Measurements from ENCODE around the gene NUBP2.

Gene NUBP2

DNA sequence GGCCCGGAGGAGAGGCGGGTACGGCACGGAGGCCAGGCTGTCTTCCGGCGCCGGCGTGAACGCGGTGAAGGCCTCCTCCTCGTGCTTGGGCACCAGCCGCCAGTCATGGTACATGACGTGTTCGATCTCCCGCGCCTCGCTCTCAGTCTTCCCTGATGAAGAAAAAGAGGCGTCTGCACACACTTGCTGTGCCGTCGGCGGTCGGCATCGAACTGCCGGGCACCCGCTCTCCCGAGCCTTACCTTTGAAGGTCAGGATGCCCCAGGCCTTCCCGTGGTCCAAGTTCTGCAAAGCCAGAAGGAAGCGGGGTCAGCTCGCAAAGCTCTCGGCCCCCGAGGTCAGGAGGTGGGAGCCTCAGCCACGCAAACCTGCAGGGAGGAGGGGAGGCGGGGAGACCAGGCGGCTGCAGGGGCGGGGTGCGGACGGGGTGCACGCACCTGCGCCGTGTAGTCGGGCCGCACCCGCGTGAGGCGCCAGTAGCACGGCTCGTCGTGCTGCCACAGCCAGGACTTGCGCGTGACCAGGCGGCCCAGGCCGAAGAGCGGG, 10.3 kb upstream of the NUBP2 start, which contains the start of gene EME2:
Gene EME2, plus strand, starts transcription at position 449 of the 546 bp plus-strand sequence. CDS start 418 bp downstream, outside the sequence.
- peak; percentile 29 for DNase-seq (ENCODE audit: low spot score)

DNA sequence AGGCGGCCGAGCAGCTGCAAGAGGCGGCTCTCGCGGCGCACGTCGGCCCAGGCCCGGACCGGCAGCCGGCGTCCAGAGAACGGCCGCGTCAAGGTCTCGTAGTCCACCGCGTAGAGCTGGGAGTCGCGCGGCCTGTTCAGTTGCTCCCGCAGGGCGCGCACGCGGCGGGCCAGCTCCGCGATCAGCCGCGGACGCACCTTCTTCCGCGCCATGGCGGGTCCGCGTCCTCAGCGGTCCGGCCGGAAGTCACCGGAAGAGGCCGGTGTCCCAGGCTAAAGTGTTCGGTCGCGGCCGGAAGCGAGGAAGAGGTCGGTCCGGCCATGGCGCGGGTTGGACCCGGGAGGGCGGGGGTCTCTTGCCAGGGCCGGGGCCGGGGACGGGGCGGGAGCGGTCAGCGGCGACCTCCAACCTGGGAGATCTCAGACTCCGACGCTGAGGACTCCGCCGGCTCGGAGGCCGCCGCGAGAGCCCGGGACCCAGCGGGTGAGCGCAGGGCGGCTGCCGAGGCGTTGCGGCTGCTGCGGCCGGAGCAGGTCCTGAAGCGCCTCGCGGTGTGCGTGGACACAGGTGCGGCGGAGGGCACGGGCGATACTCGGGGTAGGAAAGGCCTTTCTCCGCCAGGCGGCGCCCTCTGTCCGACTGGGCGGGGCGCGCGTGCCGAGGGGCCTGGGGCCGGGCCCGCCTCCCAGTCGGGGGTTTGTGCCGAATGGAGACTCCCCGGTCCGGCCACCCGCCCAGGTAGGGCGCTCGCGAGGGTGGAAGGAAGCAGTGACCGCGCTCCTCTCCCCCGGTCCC, 9.7 kb upstream of the NUBP2 start, which contains the start of gene MRPS34:
Gene MRPS34, minus strand, starts transcription at position 227 of the 795 bp plus-strand sequence. Its CDS starts 15 bp downstream, at position 212.
- DNase-seq (ENCODE audit: low spot score): peak; percentile 89

- DNase-seq (ENCODE audit: low spot score): peak; percentile 52
Measured at GRCh38 chr16:1773703-1774447, 8.9 kb upstream of the NUBP2 start.

DNA sequence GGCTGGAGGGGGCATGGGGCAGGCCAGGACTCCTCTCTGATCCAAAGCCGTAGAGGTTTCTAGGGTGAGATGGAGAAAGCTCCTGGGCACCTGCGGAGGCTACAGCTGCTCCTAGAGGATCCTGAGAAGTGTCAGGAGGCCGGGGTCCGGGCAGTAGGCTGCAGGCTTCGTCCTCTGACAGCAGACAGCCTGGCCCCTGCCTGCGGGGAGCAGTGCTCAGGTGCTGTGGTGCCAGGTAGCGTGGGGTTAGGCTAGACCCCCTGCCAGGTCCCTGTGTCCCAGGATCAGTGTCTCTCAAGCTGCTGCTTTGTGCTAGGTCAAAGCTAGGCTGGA, 8.3 kb upstream of the NUBP2 start:
- DNase-seq (ENCODE audit: low spot score): no peak

GRCh38 chr16:1775006-1775845, 7.5 kb upstream of the NUBP2 start:
- DNase-seq (ENCODE audit: low spot score): no peak

DNA sequence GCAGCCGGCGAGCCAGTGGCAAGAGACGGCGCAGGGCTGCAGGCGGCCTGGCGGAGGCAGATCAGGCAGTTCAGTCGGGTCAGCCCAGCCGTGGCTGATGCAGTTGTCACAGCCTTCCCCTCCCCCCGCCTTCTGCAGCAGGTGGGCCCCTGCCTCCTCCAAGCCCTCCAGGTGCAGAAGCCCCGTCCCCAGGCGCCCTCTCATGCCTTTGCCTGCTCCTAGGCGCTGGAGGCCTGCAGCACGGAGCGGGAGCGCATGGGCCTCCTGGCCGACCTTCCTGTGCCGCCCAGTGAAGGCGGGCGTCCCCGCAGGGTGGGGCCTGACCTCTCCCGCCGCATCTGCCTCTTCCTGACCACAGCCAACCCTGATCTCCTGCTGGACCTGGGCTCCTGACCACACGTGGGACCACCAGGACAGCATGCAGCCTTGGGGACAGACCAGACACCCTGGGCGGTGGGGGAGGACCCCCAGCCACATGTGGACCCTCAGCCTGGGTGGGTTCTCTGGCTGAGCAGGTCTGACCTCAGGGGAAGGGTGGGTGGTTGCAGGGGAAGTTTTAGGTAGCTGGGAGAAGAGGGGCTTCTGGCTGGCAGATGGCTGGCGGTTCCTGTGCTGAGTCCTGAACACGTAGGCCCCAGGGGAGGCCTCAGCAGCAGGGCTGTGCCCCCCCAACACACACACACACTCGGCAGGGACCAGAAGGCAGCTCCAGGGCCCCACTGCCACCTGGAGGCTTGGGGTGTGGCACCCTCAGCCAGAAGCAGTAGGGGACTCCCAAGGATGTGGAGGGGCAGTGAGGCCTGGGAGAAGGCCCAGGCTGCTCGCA, 6.7 kb upstream of the NUBP2 start:
- DNase-seq (ENCODE audit: low spot score): no peak

DNA sequence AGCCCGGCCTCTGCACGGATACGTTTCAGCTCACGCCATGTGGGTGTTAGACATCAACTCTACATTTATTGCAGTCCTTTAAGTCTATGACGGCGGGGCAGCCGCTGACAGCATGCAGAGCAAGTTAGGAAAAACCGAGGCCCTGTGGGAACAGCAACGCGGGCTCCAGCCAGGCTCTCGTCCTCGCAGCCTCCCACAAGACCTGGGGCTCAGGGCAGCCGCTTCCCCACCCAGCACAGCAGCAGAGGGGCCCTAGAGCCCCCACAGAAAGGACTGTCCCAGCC, 6.1 kb upstream of the NUBP2 start:
- DNase-seq (ENCODE audit: low spot score): no peak

DNA sequence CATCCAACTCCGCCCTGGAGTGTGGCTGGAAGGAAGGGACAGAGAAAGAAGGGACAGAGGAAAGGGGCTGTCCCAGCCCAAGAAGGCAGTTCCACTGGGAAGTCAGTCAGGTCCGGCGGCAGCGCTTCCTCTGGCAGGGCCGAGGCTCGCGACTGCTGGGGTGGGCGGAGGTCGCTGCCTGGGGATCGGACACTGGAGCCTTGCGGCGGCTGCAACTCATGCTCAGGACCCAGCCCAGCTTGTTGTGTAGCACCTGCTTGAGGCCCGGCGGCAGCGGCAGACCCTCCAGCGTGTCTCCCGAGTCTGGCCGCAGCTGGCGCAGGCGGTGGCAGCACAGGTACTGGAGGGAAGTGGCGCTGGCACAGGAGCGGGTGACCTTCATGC, 5.8 kb upstream of the NUBP2 start:
- DNase-seq (ENCODE audit: low spot score): no peak

DNA sequence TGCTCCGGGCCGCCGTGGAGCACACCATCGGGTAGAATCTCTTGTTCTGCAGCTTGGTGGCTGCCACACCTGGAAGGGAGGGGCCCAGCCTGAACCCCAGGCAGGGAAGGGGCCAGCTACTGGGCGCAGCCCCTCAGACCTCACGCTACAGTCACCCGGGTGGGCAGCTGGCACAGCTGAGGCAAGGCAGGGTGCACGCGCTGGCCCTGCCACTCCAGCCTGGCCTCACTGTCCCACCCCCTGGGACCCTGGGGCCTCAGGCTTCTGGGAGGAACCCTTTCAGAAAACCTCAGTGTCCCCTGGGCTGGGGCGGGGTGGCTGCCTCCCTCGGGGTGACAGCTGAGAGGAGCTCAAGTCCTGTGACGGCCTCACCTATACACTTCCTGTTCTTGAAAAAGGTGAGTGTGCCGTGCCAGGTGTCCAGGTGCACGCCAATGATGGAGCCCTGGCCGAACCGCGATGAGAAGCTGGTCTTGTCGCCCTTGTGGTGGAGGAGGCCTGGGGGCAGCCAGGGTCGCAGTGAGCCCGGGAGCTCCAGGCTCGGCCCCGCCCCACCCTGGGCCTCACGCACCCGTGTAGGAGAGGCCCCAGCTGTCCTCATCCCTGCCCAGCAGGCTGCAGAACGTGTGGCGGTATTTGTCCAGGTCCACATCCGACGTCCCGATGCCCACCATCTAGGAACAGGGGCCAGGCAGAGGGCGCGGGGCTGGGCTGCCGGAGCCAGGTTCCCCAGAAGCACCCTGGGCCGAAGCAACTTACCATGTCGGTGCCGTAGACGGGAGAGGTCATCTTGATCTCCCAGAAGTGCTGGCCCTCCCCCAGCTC, 5.2 kb upstream of the NUBP2 start:
- DNase-seq (ENCODE audit: low spot score): no peak

DNA sequence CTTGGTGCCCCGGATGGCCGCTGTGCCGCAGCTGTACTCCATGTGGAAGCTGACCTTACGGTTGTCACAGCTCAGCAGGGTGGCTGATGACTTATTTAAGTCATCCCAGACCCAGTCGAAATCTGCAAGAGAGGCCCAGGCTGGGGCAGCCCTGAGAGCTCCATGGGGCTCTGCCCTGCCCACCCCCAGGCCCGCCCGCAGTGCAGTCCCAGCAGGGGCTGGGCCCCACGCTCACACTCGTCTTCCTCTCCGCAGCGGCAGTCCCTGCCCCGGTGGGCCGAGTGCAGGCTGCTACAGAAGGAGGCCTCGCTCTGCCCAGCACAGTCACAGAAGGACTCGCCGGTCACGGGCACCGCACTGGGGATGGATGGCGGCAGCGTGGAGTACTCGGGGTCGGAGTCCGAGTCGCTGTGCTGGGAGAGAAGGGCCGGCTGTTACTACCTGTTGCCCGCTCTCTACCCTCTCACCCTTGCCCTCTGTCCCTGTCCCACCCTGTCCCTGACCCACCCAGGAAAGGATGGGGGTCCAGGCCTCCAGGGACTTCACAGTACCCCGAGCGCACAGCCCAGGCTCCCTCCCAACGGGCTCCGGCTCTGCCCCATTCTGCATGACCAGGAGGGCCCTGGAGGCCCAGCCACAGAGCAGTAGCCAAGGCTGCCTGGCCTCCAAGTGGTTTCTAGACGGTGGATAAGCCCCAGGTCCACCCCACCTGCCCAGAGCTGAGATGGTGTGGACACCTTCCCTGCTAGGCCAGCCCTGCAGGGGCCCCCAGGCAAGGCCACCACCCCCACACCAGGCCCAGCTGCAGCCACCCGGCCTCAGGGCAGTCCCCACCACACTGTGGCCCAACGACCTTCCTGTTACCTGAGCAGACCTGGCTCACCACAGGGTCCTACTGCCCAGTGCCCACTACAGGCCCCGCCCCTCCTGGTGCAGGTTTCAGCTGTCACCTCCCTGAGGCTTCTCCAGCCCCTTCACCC, 4.3 kb upstream of the NUBP2 start:
- DNase-seq (ENCODE audit: low spot score): no peak

GRCh38 chr16:1779234-1779701, 3.5 kb upstream of the NUBP2 start:
- no peak for DNase-seq (ENCODE audit: low spot score)

DNA sequence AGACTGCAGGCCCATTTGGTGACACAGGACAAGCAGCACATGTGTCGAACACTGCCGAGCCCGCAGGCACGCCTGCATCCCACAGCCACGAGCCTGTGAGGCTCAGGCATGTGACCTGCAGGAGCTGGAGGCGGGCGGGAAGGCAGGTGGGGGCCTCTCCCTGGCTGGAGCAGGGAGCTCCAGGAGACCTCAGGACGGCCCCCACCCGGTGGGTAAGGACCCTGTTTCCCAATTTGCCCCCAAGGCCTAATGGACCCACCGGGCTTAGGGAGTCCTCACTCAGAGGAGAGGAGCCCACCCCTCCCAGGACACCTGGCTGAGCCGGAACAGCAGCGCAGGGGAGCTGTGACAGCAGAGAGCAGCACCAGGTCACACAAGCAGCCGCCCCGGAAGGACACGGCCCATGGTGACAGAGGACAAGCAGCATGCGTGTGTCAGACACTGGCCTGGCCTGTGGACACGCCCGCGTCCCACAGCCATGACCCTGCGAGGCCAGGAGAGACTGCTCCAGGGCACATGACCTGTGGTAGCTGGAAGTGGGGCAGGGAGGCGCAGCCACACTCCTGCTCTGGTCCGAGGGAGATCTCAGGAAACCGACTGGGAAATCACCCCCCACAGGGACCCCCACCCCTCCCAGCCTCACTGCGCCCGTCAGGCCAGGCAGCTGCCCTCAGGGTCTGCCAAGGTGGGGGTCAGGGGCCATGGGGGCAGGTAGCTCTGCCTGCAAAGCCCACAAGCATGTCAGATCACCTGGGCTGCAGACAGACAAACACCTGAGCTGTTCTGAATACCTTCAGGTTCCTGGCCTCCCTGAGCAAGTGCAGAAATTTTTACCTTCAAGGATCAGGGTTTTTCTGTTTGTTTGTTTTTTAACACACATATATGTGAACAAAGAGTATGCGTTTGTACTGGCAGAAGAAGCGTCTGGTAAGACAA, 2.8 kb upstream of the NUBP2 start:
- no peak for DNase-seq (ENCODE audit: low spot score)

GRCh38 chr16:1780677-1781072, 2.1 kb upstream of the NUBP2 start:
- DNase-seq (ENCODE audit: low spot score): no peak

DNA sequence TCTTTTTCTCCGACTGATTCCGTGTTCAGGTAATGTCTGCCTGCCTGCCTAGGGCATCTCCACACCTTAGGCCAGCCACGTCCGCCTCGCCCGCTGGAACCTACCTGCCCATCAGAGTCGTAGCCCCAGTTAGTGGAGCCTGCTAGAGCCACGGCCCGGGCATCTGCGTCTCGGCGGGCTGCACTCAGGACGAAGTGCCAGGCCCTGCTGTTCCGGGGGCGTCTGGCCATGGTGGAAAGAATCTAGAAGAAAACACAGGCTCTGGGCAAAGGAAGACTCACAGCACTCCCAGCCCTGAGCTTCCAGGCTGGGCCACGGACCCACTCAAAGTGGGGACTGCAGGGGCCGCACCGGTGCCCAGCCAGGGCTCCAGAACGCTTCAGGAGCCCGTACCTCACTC, 1.5 kb upstream of the NUBP2 start:
- no peak for DNase-seq (ENCODE audit: low spot score)

- DNase-seq (ENCODE audit: low spot score): peak; percentile 65
Measured at GRCh38 chr16:1781758-1782407, 877 bp upstream of the NUBP2 start.

- no peak for DNase-seq (ENCODE audit: low spot score)
Measured at GRCh38 chr16:1784977-1785845, 2.5 kb downstream of the NUBP2 start.

GRCh38 chr16:1785846-1786170, 3.0 kb downstream of the NUBP2 start:
- DNase-seq (ENCODE audit: low spot score): no peak

All from GM03348 (cell line).